Measurements from ENCODE around the gene SVEP1. TPM values are rescaled to one million over a fixed set of nuclear protein-coding genes. Genes with fewer than 3 reads are reported as not detected.

The SVEP1 gene
- total RNA-seq, 1 donor from 2014 or later: 7.9 TPM

- Mint-ChIP-seq H3K27ac (no peak overlapping the region), H3K4me3 (no peak overlapping the region), H3K36me3 (peaks cover 4% of the 10 kb centered on the region), H3K4me1 (ENCODE audit: unreplicated experiment) (no peaks in the 10 kb centered on the region), H3K9me3 (no peaks in the 10 kb centered on the region), H3K27me3 (no peaks in the 10 kb centered on the region)
- TF ChIP-seq CTCF (conservative IDR thresholded peaks at IDR 0.05): no peak
- no peak for DNase-seq (ENCODE audit: extremely low spot score, unreplicated experiment)
These were observed 122.3 kb downstream of the SVEP1 start for GRCh38 chr9:110457245-110457644.

GRCh38 chr9:110456681-110457080 is 122.9 kb downstream of the SVEP1 start:
- no peak for TF ChIP-seq CTCF (conservative IDR thresholded peaks at IDR 0.05)
- no peak overlapping the region for H3K27ac Mint-ChIP-seq
- DNase-seq (ENCODE audit: extremely low spot score, unreplicated experiment): no peak

GRCh38 chr9:110455860-110456259 is 123.7 kb downstream of the SVEP1 start:
- Mint-ChIP-seq H3K4me3 (no peak overlapping the region), H3K27me3 (no peaks in the 10 kb centered on the region), H3K27ac (no peak overlapping the region), H3K4me1 (ENCODE audit: unreplicated experiment) (no peaks in the 10 kb centered on the region), H3K36me3 (peaks cover 4% of the 10 kb centered on the region), H3K9me3 (no peaks in the 10 kb centered on the region)
- no peak for DNase-seq (ENCODE audit: extremely low spot score, unreplicated experiment)
- no peak for TF ChIP-seq CTCF (conservative IDR thresholded peaks at IDR 0.05)

More at GRCh38 chr9:110456681-110457080, 122.9 kb downstream of the SVEP1 start:
- H3K9me3 Mint-ChIP-seq: no peaks in the 10 kb centered on the region
- no peak overlapping the region for H3K4me3 Mint-ChIP-seq
- peaks cover 4% of the 10 kb centered on the region for H3K36me3 Mint-ChIP-seq
- no peaks in the 10 kb centered on the region for H3K4me1 Mint-ChIP-seq (ENCODE audit: unreplicated experiment)
- no peaks in the 10 kb centered on the region for H3K27me3 Mint-ChIP-seq

- no peak for DNase-seq (ENCODE audit: extremely low spot score, unreplicated experiment)
- Mint-ChIP-seq H3K9me3 (no peaks in the 10 kb centered on the region), H3K27ac (no peak overlapping the region), H3K36me3 (peaks cover 10% of the 10 kb centered on the region), H3K4me1 (ENCODE audit: unreplicated experiment) (no peaks in the 10 kb centered on the region), H3K4me3 (no peak overlapping the region), H3K27me3 (no peaks in the 10 kb centered on the region)
- peak; percentile 77 for TF ChIP-seq CTCF (conservative IDR thresholded peaks at IDR 0.05)
These were observed 127.2 kb downstream of the SVEP1 start for GRCh38 chr9:110452227-110452801.

- no peak for TF ChIP-seq CTCF (conservative IDR thresholded peaks at IDR 0.05)
- Mint-ChIP-seq H3K27me3 (no peaks in the 10 kb centered on the region), H3K36me3 (peaks cover 10% of the 10 kb centered on the region), H3K27ac (no peak overlapping the region), H3K4me3 (no peak overlapping the region), H3K4me1 (ENCODE audit: unreplicated experiment) (no peaks in the 10 kb centered on the region), H3K9me3 (no peaks in the 10 kb centered on the region)
- DNase-seq (ENCODE audit: extremely low spot score, unreplicated experiment): no peak
These were observed 127.8 kb downstream of the SVEP1 start for GRCh38 chr9:110451726-110452125.

GRCh38 chr9:110447476-110447875 is 132.1 kb downstream of the SVEP1 start:
- Mint-ChIP-seq H3K9me3 (no peaks in the 10 kb centered on the region), H3K36me3 (peaks cover 16% of the 10 kb centered on the region), H3K4me1 (ENCODE audit: unreplicated experiment) (no peaks in the 10 kb centered on the region), H3K27me3 (no peaks in the 10 kb centered on the region), H3K27ac (no peak overlapping the region), H3K4me3 (no peak overlapping the region)
- no peak for DNase-seq (ENCODE audit: extremely low spot score, unreplicated experiment)
- no peak for TF ChIP-seq CTCF (conservative IDR thresholded peaks at IDR 0.05)

Data from type B pancreatic cell (in vitro differentiated cells).